ENCODE measurements around the gene KDM3A. TPM values are rescaled to one million over a fixed set of nuclear protein-coding genes. Genes with fewer than 3 reads are reported as not detected.

The KDM3A gene
- total and polyA plus RNA-seq, 2 of the 8 experiments (the other 6 are each of a cell fraction or from before 2014, with no cell fraction given), result 15.8 to 29.2 TPM

GRCh38 chr2:86513948-86514660, 72.9 kb downstream of the KDM3A start (continued):
- TF ChIP-seq CHD7 (IDR thresholded peaks at IDR 0.05; ENCODE audit: insufficient replicate concordance, low read length) (no peak), GTF2F1 (IDR thresholded peaks at IDR 0.05; ENCODE audit: borderline replicate concordance, low read depth, low read length) (no peak), ATF3 (IDR thresholded peaks at IDR 0.05; ENCODE audit: insufficient read depth, low read depth, low read length) (no peak), BCL11A (IDR thresholded peaks at IDR 0.05; ENCODE audit: low read depth in 2 of 2, low read length in 2 of 2) (no peak), KDM1A (IDR thresholded peaks at IDR 0.05; ENCODE audit: borderline replicate concordance, low read length) (no peak), NANOG (IDR thresholded peaks at IDR 0.05; ENCODE audit: insufficient read depth, low read depth, low read length, poor library complexity, severe bottlenecking) (no peak), TBP (IDR thresholded peaks at IDR 0.05; ENCODE audit: low read depth, low read length) (no peak), USF2 (IDR thresholded peaks at IDR 0.05; ENCODE audit: low read length) (no peak)
